ENCODE results near the gene IFIT3. TPM values are rescaled to one million over a fixed set of nuclear protein-coding genes. Genes with fewer than 3 reads are reported as not detected.

IFIT3 gene
- polyA plus RNA-seq, 2 of the 4 experiments (the other 2 are of a cell fraction) = 1.5 to 2.1 TPM

GRCh38 chr10:89308736-89309135 is 19.1 kb upstream of the IFIT3 start:
- CTCF ChIA-PET = no interaction called here

GRCh38 chr10:89309156-89310055 is 18.4 kb upstream of the IFIT3 start:
- CTCF ChIA-PET = interaction anchor here (1.2 kb wide), 1 partner anchor 60 kb away, joined by 6 read pairs; no protein-coding TSS in a partner anchor
- 75% methylated on average over 7 of the region's 7 CpGs for WGBS (ENCODE audit: missing lambda C conversion rate)
- H3K9me3 ChIP-seq = no peaks in the 10 kb centered on the region

More at GRCh38 chr10:89308736-89309135, 19.1 kb upstream of the IFIT3 start:
- no peak for DNase-seq (ENCODE audit: low read depth in 1 of 2, low spot score in 1 of 2)
- H3K27ac ChIP-seq = no peak overlapping the region
- no peak overlapping the region for H3K4me3 ChIP-seq
- no peaks in the 10 kb centered on the region for H3K9me3 ChIP-seq
- POLR2A ChIA-PET = no interaction called here
- no peaks in the 10 kb centered on the region for H3K4me1 ChIP-seq
- no peak for FAIRE-seq
- no peak for TF ChIP-seq EHMT2 (IDR thresholded peaks at IDR 0.05; ENCODE audit: low read depth)
- ATAC-seq = no peak
- no peak overlapping the region for H3K4me2 ChIP-seq
- 73% methylated on average over 4 of the region's 4 CpGs for WGBS (ENCODE audit: missing lambda C conversion rate)

GRCh38 chr10:89310056-89310893 is 17.5 kb upstream of the IFIT3 start:
- Histone ChIP-seq H3K9me3 (no peaks in the 10 kb centered on the region), H3K27ac (no peak overlapping the region), H3K4me2 (no peak overlapping the region), H3K4me1 (no peaks in the 10 kb centered on the region), H3K4me3 (no peak overlapping the region)
- WGBS (ENCODE audit: missing lambda C conversion rate) = 94% methylated on average over 2 of the region's 2 CpGs
- ChIA-PET CTCF (interaction anchor here (1.2 kb wide), 1 partner anchor 59 kb away, joined by 6 read pairs; no protein-coding TSS in a partner anchor), POLR2A (no interaction called here)
- ATAC-seq (no peak), DNase-seq (ENCODE audit: low read depth in 1 of 2, low spot score in 1 of 2) (no peak), FAIRE-seq (peak; percentile 56)
- TF ChIP-seq EHMT2 (IDR thresholded peaks at IDR 0.05; ENCODE audit: low read depth) = no peak
- no peak for TF ChIP-seq NFE2L2 (conservative IDR thresholded peaks at IDR 0.05; ENCODE audit: low read length)
- TF ChIP-seq, protein P1, sequence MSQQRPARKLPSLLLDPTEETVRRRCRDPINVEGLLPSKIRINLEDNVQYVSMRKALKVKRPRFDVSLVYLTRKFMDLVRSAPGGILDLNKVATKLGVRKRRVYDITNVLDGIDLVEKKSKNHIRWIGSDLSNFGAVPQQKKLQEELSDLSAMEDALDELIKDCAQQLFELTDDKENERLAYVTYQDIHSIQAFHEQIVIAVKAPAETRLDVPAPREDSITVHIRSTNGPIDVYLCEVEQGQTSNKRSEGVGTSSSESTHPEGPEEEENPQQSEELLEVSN (IDR thresholded peaks at IDR 0.05; ENCODE audit: borderline replicate concordance, low read depth) = no peak
- no peak for TF ChIP-seq FOSL2 (IDR thresholded peaks at IDR 0.05)
- peak; percentile 26; the same call in 1 of the 2 replicates for TF ChIP-seq FOSL2 (CRISPR knock-in tag; IDR thresholded peaks at IDR 0.05)
- TF ChIP-seq ZC3H11A (IDR thresholded peaks at IDR 0.05) = no peak
- TF ChIP-seq RARB (CRISPR knock-in tag; IDR thresholded peaks at IDR 0.05) = no peak
- no peak for TF ChIP-seq USF2 (IDR thresholded peaks at IDR 0.05)
- no peak for TF ChIP-seq SREBF2 (IDR thresholded peaks at IDR 0.05)

More at GRCh38 chr10:89309156-89310055, 18.4 kb upstream of the IFIT3 start:
- Histone ChIP-seq H3K4me1 (no peaks in the 10 kb centered on the region), H3K4me2 (no peak overlapping the region), H3K4me3 (no peak overlapping the region), H3K27ac (no peak overlapping the region)
- TF ChIP-seq EP300 (IDR thresholded peaks at IDR 0.05) (no peak), PBX3 (IDR thresholded peaks at IDR 0.05) (no peak), MYC (IDR thresholded peaks at IDR 0.05; ENCODE audit: borderline replicate concordance, low read length) (no peak), RFX5 (IDR thresholded peaks at IDR 0.05) (no peak), CTCF (IDR thresholded peaks at IDR 0.05) (no peak), CHD4 (IDR thresholded peaks at IDR 0.05; ENCODE audit: borderline replicate concordance) (no peak), HES2 (IDR thresholded peaks at IDR 0.05) (no peak), GATA3 (IDR thresholded peaks at IDR 0.05; ENCODE audit: borderline replicate concordance) (no peak)
- TF ChIP-seq, protein P2, sequence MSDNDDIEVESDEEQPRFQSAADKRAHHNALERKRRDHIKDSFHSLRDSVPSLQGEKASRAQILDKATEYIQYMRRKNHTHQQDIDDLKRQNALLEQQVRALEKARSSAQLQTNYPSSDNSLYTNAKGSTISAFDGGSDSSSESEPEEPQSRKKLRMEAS (IDR thresholded peaks at IDR 0.05) = no peak
- DNase-seq (ENCODE audit: low read depth in 1 of 2, low spot score in 1 of 2) = no peak
- no peak for FAIRE-seq
- no peak for ATAC-seq
- POLR2A ChIA-PET = no interaction called here

All from A549 (cell line).